Fibroblast of the aortic adventitia (primary cell): ENCODE results near the gene ZBTB3. TPM values are rescaled to one million over a fixed set of nuclear protein-coding genes. Genes with fewer than 3 reads are reported as not detected.
"Not testable (repeated sequence)": the region's sequence is repeated elsewhere in the genome, so short reads cannot be mapped to it uniquely, and the experiment has no call there.

Experiments
- DNase-seq: peaks from one replicate; pipeline ENCODE4 v3.0.0-alpha.2; 2010; ENCODE audit warnings: low read depth
- H3K4me3 ChIP-seq: 2 replicates; pipeline ENCODE4 v1.5.1; 2011; ENCODE audit warnings: low read depth, mild to moderate bottlenecking, control low read depth, low read length, moderate library complexity
- total RNA-seq: library from RNA; depleted of rRNA; stranded (reverse); fragments of >200 nt; gene quantifications from 2 replicates; pipeline ENCODE4 v1.2.3, GENCODE V29; 2012; ENCODE audit warnings: low replicate concordance
- TF ChIP-seq, protein P1 (sequence below): IDR thresholded peaks from 2 replicates; pipeline ENCODE4 v1.5.1; 2011; ENCODE audit warnings: mild to moderate bottlenecking, low read length, control low read depth, inconsistent platforms; ENCODE audit not compliant: insufficient read depth

Gene ZBTB3
- total RNA-seq, 1 donor = 13.4 TPM

GRCh38 chr11:62708793-62709192 is 45.2 kb downstream of the ZBTB3 start:
- DNase-seq = no peak
- peak overlapping the region; percentile 65 for H3K4me3 ChIP-seq
- TF ChIP-seq, protein P1, sequence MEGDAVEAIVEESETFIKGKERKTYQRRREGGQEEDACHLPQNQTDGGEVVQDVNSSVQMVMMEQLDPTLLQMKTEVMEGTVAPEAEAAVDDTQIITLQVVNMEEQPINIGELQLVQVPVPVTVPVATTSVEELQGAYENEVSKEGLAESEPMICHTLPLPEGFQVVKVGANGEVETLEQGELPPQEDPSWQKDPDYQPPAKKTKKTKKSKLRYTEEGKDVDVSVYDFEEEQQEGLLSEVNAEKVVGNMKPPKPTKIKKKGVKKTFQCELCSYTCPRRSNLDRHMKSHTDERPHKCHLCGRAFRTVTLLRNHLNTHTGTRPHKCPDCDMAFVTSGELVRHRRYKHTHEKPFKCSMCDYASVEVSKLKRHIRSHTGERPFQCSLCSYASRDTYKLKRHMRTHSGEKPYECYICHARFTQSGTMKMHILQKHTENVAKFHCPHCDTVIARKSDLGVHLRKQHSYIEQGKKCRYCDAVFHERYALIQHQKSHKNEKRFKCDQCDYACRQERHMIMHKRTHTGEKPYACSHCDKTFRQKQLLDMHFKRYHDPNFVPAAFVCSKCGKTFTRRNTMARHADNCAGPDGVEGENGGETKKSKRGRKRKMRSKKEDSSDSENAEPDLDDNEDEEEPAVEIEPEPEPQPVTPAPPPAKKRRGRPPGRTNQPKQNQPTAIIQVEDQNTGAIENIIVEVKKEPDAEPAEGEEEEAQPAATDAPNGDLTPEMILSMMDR = no peak

GRCh38 chr11:62708392-62708791 is 45.6 kb downstream of the ZBTB3 start:
- TF ChIP-seq, protein P1 = no peak
- no peak overlapping the region for H3K4me3 ChIP-seq
- DNase-seq = no peak

DNA sequence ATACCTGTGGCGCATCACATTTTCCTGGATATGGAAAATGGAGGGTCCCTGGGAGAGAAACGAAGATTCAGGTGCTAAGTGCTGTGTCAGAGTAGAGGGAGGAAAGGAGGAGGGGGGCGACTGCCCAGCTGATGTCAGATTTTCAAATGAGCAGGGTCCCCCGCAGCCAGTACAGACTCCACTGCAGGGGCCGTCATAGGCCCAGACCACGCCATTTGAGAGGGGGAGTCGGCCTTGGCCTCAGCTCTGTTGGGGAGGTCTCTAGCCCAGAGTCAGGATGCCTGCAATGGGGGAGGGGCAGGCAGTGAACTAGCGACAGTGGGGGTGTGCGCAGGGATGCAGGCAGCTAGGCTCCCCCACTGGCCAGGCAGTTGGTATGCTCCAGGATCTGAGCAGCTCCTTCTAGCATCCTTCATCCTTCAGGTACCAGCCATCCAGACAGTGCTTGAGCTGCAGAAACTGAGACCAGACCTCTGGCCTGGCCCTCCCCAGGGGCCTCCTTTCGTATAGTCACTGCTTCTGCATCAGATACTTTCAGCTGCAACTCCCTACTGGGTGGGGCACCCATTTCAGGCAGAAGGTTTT is 46.6 kb downstream of the ZBTB3 start, which contains the start of the genes BSCL2 and GNG3:
TSS of gene BSCL2 (minus strand) at position 148 of the 585 bp plus-strand sequence. CDS start 229 bp downstream, outside the sequence.
TSS of gene GNG3 (plus strand) at position 400 of the 585 bp plus-strand sequence. CDS start 620 bp downstream, outside the sequence.
- no peak for DNase-seq
- H3K4me3 ChIP-seq = peak within 1 kb of the TSS; percentile 62
- TF ChIP-seq, protein P1 = no peak

- TF ChIP-seq, protein P1 = no peak
- H3K4me3 ChIP-seq = no peak overlapping the region
- no peak for DNase-seq
Observed at GRCh38 chr11:62706850-62707247, 47.1 kb downstream of the ZBTB3 start.

- H3K4me3 ChIP-seq = peak overlapping the region; percentile 77
- DNase-seq = peak; percentile 90
- TF ChIP-seq, protein P1 = no peak
Observed at GRCh38 chr11:62705880-62706849, 47.8 kb downstream of the ZBTB3 start.

GRCh38 chr11:62705413-62705812 is 48.5 kb downstream of the ZBTB3 start:
- H3K4me3 ChIP-seq = peak overlapping the region; percentile 77
- DNase-seq = no peak
- TF ChIP-seq, protein P1 = no peak

DNA sequence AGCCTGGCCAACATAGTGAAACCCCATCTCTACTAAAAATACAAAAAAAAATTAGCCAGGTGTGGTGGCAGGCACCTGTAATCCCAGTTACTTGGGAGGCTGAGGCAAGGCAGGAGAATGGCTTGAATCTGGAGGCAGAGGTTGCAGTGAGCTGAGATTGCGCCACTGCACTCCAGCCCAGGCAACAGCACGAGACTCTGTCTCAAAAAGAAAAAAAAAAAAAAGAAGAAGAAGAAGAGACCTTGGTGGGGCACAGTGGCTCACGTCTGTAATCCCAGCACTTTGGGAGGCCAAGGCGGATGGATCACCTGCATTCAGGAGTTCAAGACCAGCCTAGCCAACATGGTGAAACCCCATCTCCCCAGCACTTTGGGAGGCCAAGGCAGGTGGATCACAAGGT is 50.0 kb downstream of the ZBTB3 start:
- not testable (repeated sequence) for DNase-seq, H3K4me3 ChIP-seq
